Smooth muscle cell of the brain vasculature (primary cell): Measurements from ENCODE around the gene COL1A1.
A peak's percentile ranks its signal among the peaks of the same experiment; 100 is the strongest.

Experiments used
- DNase-seq: peaks from one replicate; pipeline ENCODE4 v3.0.0-alpha.2; 2012; ENCODE audit warnings: low read depth, low spot score

Gene COL1A1

GRCh38 chr17:50172130-50172529 is 29.3 kb downstream of the COL1A1 start:
- DNase-seq: no peak

- no peak for DNase-seq
Observed at GRCh38 chr17:50171371-50172071, 29.9 kb downstream of the COL1A1 start.

GRCh38 chr17:50170662-50171370 is 30.6 kb downstream of the COL1A1 start:
- DNase-seq: no peak

- DNase-seq: no peak
Observed at GRCh38 chr17:50169881-50170459, 31.5 kb downstream of the COL1A1 start.

GRCh38 chr17:50169121-50169764 is 32.2 kb downstream of the COL1A1 start:
- DNase-seq: no peak

GRCh38 chr17:50168319-50168718 is 33.1 kb downstream of the COL1A1 start:
- no peak for DNase-seq

GRCh38 chr17:50167371-50167770 is 34.1 kb downstream of the COL1A1 start:
- DNase-seq: no peak

- DNase-seq: no peak
Observed at GRCh38 chr17:50166518-50167181, 34.8 kb downstream of the COL1A1 start.

- no peak for DNase-seq
Observed at GRCh38 chr17:50165867-50166517, 35.4 kb downstream of the COL1A1 start, which contains the start of gene SGCA. TSS of gene SGCA (plus strand) at chr17:50166005. CDS start at chr17:50166041, 36 bp downstream.

GRCh38 chr17:50165466-50165865 is 36.0 kb downstream of the COL1A1 start:
- no peak for DNase-seq

- DNase-seq: no peak
Observed at GRCh38 chr17:50165066-50165465, 36.4 kb downstream of the COL1A1 start.

- no peak for DNase-seq
Observed at GRCh38 chr17:50164697-50164988, 36.8 kb downstream of the COL1A1 start.

- no peak for DNase-seq
Observed at GRCh38 chr17:50163843-50164696, 37.4 kb downstream of the COL1A1 start.

GRCh38 chr17:50162466-50163254 is 38.8 kb downstream of the COL1A1 start:
- no peak for DNase-seq

GRCh38 chr17:50161911-50162288 is 39.5 kb downstream of the COL1A1 start:
- no peak for DNase-seq

- DNase-seq: peak; percentile 80
Observed at GRCh38 chr17:50161023-50161910, 40.2 kb downstream of the COL1A1 start.

GRCh38 chr17:50157891-50158290 is 43.5 kb downstream of the COL1A1 start:
- DNase-seq: no peak

GRCh38 chr17:50155115-50155819 is 46.2 kb downstream of the COL1A1 start:
- no peak for DNase-seq
